CD4-positive, alpha-beta memory T cell (primary cell): ENCODE measurements around the gene SMAD3. TPM values are rescaled to one million over a fixed set of nuclear protein-coding genes. Genes with fewer than 3 reads are reported as not detected.

Experiments
- CTCF ChIA-PET: fragments of 350-600 bp; sonication (Branson Sonifier 250); formaldehyde crosslinking; loops from one replicate; lab custom pipeline; 2021; ENCODE audit warnings: inconsistent platforms; ENCODE audit not compliant: partially characterized antibody; lab: Charles Lee
- POLR2A ChIA-PET: fragments of 350-600 bp; sonication (Branson Sonifier 250); formaldehyde crosslinking; loops from one replicate; lab custom pipeline; 2021; ENCODE audit not compliant: partially characterized antibody; lab: Charles Lee
- DNase-seq, 5 donors: peaks; one replicate each; pipeline versions ENCODE4 v3.0.0 to v3.0.0-alpha.2; 2020 to 2022; ENCODE audit warnings: mixed read lengths in 1 of 5
- H3K27ac ChIP-seq: one replicate; pipeline ENCODE4 v1.7.0; 2013; ENCODE audit warnings: low read depth, low read length
- H3K27me3 ChIP-seq: 2 replicates; pipeline ENCODE4 v1.7.0; 2013; ENCODE audit warnings: mild to moderate bottlenecking, low read length, moderate library complexity; ENCODE audit not compliant: insufficient read depth
- H3K36me3 ChIP-seq: 2 replicates; pipeline ENCODE4 v1.7.0; 2013; ENCODE audit warnings: mild to moderate bottlenecking, low read length, moderate library complexity; ENCODE audit not compliant: insufficient read depth
- H3K4me1 ChIP-seq: 2 replicates; pipeline ENCODE4 v1.7.0; 2013; ENCODE audit warnings: mild to moderate bottlenecking, low read length, moderate library complexity; ENCODE audit not compliant: insufficient read depth
- H3K4me3 ChIP-seq, 2 donors: one replicate each; pipeline ENCODE4 v1.7.0; 2013; ENCODE audit warnings: low read length in 2 of 2, mild to moderate bottlenecking in 1 of 2
- H3K9me3 ChIP-seq, 2 donors: one replicate each; pipeline ENCODE4 v1.7.0; 2013; ENCODE audit warnings: low read length in 2 of 2, control low read depth in 1 of 2; ENCODE audit not compliant: control insufficient read depth in 1 of 2
- H3K27ac Mint-ChIP-seq, 7 donors: one replicate each; pipeline ENCODE4 v1.8.0; 2020 to 2021; ENCODE audit warnings: mixed read lengths in 7 of 7, mild to moderate bottlenecking in 6 of 7, inconsistent platforms in 3 of 7, moderate library complexity in 3 of 7
- H3K27me3 Mint-ChIP-seq, 2 donors: one replicate each; pipeline ENCODE4 v1.8.0; 2020 to 2021; ENCODE audit warnings: mixed read lengths in 2 of 2
- H3K36me3 Mint-ChIP-seq, 2 donors: one replicate each; pipeline ENCODE4 v1.8.0; 2020 to 2021; ENCODE audit warnings: mixed read lengths in 2 of 2, inconsistent platforms in 1 of 2, mild to moderate bottlenecking in 1 of 2
- H3K4me1 Mint-ChIP-seq, 4 donors: one replicate each; pipeline ENCODE4 v1.8.0; 2020 to 2021; ENCODE audit warnings: mixed read lengths in 4 of 4, mild to moderate bottlenecking in 1 of 4
- H3K4me3 Mint-ChIP-seq, 8 donors: one replicate each; pipeline ENCODE4 v1.8.0; 2020 to 2021; ENCODE audit warnings: mixed read lengths in 8 of 8, mild to moderate bottlenecking in 7 of 8, moderate library complexity in 6 of 8, inconsistent platforms in 3 of 8
- H3K9me3 Mint-ChIP-seq, 8 donors: one replicate each; pipeline ENCODE4 v1.8.0; 2020 to 2021; ENCODE audit warnings: mixed read lengths in 8 of 8, mild to moderate bottlenecking in 5 of 8, inconsistent platforms in 3 of 8, moderate library complexity in 1 of 8
- intact Hi-C: fragments of 100-400 bp; cut with micrococcal nuclease; formaldehyde crosslinking; loops from one replicate; pipeline ENCODE4 v1.15.1; 2023
- polyA plus RNA-seq, 2 donors: library from polyadenylated mRNA; unstranded; fragments of 300-500 nt; fragmentation: Illumina TruSeq; gene quantifications; one replicate each; pipeline ENCODE4 v1.2.3, GENCODE V29; 2021
- total RNA-seq, 2 experiments: library from RNA; stranded (reverse); gene quantifications; one replicate each; pipeline ENCODE4 v1.2.3, GENCODE V29; 2021

Gene SMAD3
- total and polyA plus RNA-seq, 4 experiments from 2014 or later = 14.6 to 197 (median 110) TPM

DNA sequence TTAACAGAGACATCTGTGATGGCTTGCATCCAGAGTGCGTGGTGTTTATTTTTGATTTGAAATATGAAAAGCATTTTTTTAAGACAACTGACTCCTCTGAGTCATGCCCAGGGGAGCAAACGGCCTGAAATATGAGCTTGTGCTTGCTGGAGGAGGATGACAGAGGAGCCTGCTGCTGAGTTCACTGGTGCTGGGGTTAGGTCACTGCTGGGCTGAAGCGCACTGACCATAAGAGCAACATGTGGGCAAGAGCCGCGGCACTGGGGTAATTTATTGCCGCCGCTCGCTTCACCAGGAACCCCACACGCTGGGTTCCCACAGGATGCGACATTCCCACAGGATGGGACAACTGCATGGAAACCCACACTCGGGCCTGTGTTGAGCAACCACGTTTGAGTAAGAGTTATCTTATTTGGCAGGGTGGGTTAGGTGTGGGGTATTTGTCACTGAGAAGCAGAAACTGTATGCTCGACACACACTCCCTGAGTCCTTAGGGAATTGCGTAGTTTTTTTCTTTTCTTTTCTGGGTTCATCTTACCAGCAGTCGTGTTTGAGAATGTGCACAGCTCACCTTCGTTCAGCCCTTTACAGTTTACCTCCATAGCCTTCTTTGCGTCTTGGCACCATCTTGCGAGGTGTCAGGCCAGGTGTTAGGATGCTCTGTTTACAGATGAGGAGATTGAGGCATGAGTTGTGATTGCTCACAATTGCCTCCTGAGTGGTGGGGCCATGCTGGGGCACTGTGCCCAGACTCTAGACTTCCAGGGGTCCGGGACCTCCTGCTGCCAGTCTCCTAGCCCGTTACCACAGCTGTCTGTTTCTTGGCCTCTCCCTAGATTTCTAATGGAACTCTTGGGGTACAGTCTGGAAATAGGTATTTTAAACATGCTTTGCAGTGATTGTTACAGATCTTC lies 60.4 kb downstream of the SMAD3 start:
- ChIA-PET CTCF (interaction anchor here (1.0 kb wide), 1 partner anchor 15 kb away, joined by 4 read pairs; no protein-coding TSS in a partner anchor), POLR2A (interaction anchor here (1.4 to 15.7 kb wide), 3 partner anchors 21 to 60 kb away, joined by 3 to 167 read pairs (median 7); partner anchors contain the start of gene SMAD3)
- Mint-ChIP-seq H3K27me3 (no peaks in the 10 kb centered on the region), H3K4me3 (peak overlapping the region in 1 of 8 donors; percentile 47), H3K27ac (peak overlapping the region; percentile 83 to 93 (median 87)), H3K9me3 (no peaks in the 10 kb centered on the region), H3K4me1 (peaks cover 57 to 94% (median 81%) of the 10 kb centered on the region in 4 donors), H3K36me3 (peaks cover 10 to 34% of the 10 kb centered on the region in 2 donors)
- H3K27ac ChIP-seq = peak overlapping the region; percentile 13
- no peaks in the 10 kb centered on the region for H3K9me3 ChIP-seq
- intact Hi-C loops = no loop called here
- peaks cover 96% of the 10 kb centered on the region for H3K4me1 ChIP-seq
- H3K4me3 ChIP-seq = no peak overlapping the region
- no peak for DNase-seq
- no peaks in the 10 kb centered on the region for H3K27me3 ChIP-seq
- no peaks in the 10 kb centered on the region for H3K36me3 ChIP-seq

DNA sequence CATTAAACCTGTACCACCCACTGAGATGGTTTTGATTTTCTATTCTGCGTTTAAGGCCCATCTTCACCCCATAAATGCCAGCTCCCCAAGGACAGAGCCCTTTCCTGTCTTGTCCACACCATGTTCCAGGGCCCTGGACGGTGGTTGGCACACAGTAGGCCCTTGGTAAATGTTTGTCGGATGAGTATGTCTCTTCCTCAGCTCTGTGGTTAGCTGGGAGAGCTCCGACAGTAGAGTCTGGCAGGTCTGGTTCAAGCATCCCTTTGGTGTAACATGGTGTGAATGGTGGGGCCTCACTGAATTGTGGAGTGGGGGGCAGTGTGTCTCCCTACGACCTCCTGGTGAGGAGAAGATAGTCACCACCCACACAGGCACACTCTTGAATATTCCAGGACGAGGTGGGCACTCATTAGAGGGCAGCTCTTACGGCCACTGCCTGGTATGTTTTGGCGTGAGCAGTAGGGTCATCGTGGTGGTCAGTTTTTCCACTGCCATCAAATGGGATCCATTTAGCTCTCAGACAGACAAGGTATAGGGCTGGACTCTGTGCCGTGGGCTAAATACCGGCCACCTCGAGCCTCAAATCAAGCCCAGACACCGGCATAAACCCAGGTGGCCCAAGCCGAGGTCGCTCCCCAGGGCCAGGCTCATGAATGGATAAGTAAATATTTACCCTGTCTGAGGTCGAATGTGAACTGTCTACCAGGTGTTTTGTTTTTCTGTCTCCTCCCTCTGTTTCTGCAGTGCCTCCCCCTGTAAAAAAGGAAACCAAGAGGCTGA lies 61.3 kb downstream of the SMAD3 start:
- ChIA-PET CTCF (no interaction called here), POLR2A (interaction anchor here (0.6 to 1.5 kb wide), 3 partner anchors 10 to 61 kb away, joined by 3 to 7 read pairs (median 3); partner anchors contain the start of gene SMAD3)
- H3K27ac Mint-ChIP-seq = peak overlapping the region; percentile 80 to 92 (median 87)
- no peak for DNase-seq
- H3K27ac ChIP-seq = peak overlapping the region; percentile 13
- no peaks in the 10 kb centered on the region for H3K9me3 Mint-ChIP-seq
- no peak overlapping the region for H3K4me3 ChIP-seq
- intact Hi-C loops = no loop called here
- no peaks in the 10 kb centered on the region for H3K9me3 ChIP-seq
- H3K36me3 ChIP-seq = no peaks in the 10 kb centered on the region
- H3K4me3 Mint-ChIP-seq = peak overlapping the region in 2 of 8 donors; percentile 19 to 70
- no peaks in the 10 kb centered on the region for H3K27me3 Mint-ChIP-seq
- peaks cover 60 to 94% (median 81%) of the 10 kb centered on the region in 4 donors for H3K4me1 Mint-ChIP-seq
- peaks cover 10 to 34% of the 10 kb centered on the region in 2 donors for H3K36me3 Mint-ChIP-seq
- peaks cover 96% of the 10 kb centered on the region for H3K4me1 ChIP-seq
- H3K27me3 ChIP-seq = no peaks in the 10 kb centered on the region

DNA sequence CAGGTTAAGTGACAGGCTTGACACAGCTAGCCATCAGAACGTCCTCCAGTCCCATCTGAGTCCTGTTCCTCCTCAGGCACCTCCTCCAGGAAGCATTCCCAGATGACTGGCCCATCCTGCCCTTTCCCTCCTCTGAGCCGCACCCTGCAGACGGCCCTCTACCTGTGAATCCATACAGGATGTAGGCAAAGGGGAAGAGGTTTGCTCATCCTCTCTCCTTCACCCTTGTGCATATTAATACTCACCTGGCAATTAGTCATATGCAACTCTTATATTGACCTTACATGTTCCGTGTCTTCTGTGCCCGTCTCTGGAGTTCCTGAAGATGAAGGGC lies 61.9 kb downstream of the SMAD3 start:
- ChIA-PET CTCF (no interaction called here), POLR2A (interaction anchor here (0.6 to 1.4 kb wide), 2 partner anchors 11 to 25 kb away, joined by 3 to 5 read pairs; no protein-coding TSS in a partner anchor)
- Histone ChIP-seq H3K4me3 (no peak overlapping the region), H3K27ac (no peak overlapping the region), H3K4me1 (peaks cover 96% of the 10 kb centered on the region), H3K27me3 (no peaks in the 10 kb centered on the region), H3K9me3 (no peaks in the 10 kb centered on the region), H3K36me3 (no peaks in the 10 kb centered on the region)
- no peaks in the 10 kb centered on the region for H3K9me3 Mint-ChIP-seq
- H3K36me3 Mint-ChIP-seq = peaks cover 10 to 35% of the 10 kb centered on the region in 2 donors
- H3K4me1 Mint-ChIP-seq = peaks cover 64 to 94% (median 82%) of the 10 kb centered on the region in 4 donors
- no peak for DNase-seq
- H3K27ac Mint-ChIP-seq = peak overlapping the region; percentile 74 to 92 (median 84)
- H3K4me3 Mint-ChIP-seq = peak overlapping the region in 2 of 8 donors; percentile 19 to 70
- H3K27me3 Mint-ChIP-seq = no peaks in the 10 kb centered on the region
- intact Hi-C loops = no loop called here

DNA sequence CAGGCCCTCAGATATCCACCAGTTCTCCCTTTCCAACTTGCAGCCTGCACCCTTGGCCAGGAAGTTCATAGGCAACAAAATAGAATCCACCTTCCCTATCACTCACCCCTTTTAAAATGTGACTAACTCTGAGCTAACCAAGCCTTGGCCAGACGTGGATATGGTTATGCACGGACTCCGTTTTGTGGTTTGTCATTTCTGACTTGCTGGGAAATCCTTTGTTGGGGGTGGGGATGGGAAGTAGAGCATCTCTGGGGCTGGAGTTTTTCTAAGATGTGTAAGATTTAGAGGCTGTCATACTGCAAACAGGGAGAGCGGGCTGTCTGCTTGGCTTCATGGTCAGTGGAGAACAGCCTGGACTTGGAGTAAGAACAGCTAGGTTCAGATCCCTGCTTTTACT lies 62.6 kb downstream of the SMAD3 start:
- no peaks in the 10 kb centered on the region for H3K27me3 Mint-ChIP-seq
- peaks cover 70 to 94% (median 83%) of the 10 kb centered on the region in 4 donors for H3K4me1 Mint-ChIP-seq
- H3K9me3 Mint-ChIP-seq = no peaks in the 10 kb centered on the region
- Histone ChIP-seq H3K27ac (no peak overlapping the region), H3K4me1 (peaks cover 96% of the 10 kb centered on the region), H3K36me3 (no peaks in the 10 kb centered on the region), H3K4me3 (no peak overlapping the region), H3K27me3 (no peaks in the 10 kb centered on the region), H3K9me3 (no peaks in the 10 kb centered on the region)
- peaks cover 10 to 37% of the 10 kb centered on the region in 2 donors for H3K36me3 Mint-ChIP-seq
- peak overlapping the region; percentile 67 to 93 (median 87) for H3K27ac Mint-ChIP-seq
- POLR2A ChIA-PET = interaction anchor here (0.7 to 1.4 kb wide), 4 partner anchors 8 to 52 kb away, joined by 3 to 5 read pairs (median 3); no protein-coding TSS in a partner anchor
- no peak for DNase-seq
- CTCF ChIA-PET = interaction anchor here (1.3 kb wide), 1 partner anchor 12 kb away, joined by 3 read pairs; no protein-coding TSS in a partner anchor
- H3K4me3 Mint-ChIP-seq = peak overlapping the region in 3 of 8 donors; percentile 10 to 22 (median 17)
- intact Hi-C loops = no loop called here

DNA sequence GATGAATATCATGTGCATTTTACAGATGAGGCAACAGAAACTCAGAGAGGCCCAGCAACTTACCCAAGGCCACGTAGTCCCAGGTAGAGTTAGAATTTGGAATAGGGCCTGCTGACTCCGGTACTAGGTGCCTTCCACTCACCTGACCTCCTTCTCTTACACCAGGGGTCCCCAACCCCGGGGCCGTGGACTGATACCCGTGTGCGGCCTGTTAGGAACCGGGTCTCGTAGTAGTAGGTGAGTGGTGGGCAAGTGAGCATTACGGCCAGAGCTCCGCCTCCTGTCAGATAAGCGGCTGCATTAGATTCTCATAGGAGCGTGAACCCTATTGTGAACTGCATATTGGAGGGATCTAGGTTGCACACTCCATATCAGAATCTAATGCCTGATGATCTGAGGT lies 64.8 kb downstream of the SMAD3 start:
- CTCF ChIA-PET = interaction anchor here (1.9 kb wide), 1 partner anchor 10 kb away, joined by 6 read pairs; no protein-coding TSS in a partner anchor

DNA sequence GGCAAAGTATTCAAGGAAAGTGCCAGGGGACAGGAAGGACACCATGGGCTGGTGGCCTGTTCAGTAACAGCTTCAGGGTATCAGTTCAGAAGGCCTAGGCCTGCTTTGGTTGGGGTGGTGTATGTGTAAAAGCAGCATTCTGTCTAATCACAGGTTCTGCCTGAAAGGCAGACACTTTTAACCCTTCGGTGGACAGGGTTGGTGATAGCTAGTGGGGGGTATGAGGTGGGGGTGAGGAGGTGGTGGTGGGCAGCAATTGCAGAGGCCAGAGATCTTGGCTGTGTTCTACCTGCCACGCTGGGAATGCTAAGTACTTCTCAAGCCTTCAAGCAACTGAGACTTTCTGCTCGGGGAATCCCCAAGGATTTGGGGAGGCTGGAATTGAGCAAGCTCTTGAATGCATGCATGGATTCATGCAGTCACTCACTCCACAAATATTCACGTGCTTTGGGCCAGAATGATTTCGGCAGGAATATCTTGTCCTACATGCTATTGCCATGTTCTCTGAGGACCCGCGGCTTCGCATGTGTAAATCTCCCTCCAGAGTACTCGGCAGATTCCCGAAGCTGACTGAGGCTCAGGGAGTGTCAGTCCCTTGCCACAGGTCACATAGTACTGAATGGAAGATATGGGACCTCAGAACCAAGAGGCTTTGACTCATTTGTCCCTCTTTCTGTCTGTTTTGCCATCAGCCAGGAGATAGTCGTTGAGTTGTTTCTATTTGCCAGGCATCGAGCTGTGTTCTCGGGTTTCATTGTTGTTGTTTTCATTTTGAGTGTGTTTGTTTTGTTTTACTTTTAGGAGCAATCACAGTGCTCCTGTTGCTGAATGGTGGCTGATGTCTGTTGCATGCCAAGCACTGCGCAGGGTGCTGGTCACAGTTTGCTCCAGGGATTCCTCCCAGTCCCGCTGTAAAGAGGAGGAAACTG lies 65.5 kb downstream of the SMAD3 start:
- Histone ChIP-seq H3K9me3 (no peaks in the 10 kb centered on the region), H3K4me3 (peak overlapping the region in 1 of 2 donors; percentile 4), H3K36me3 (no peaks in the 10 kb centered on the region), H3K27me3 (no peaks in the 10 kb centered on the region), H3K4me1 (peaks cover 96% of the 10 kb centered on the region), H3K27ac (peak overlapping the region; percentile 85)
- Mint-ChIP-seq H3K27me3 (no peaks in the 10 kb centered on the region), H3K27ac (peak overlapping the region; percentile 97 to 100 (median 99)), H3K36me3 (peaks cover 10 to 30% of the 10 kb centered on the region in 2 donors), H3K4me1 (peaks cover 77 to 96% (median 87%) of the 10 kb centered on the region in 4 donors), H3K9me3 (no peaks in the 10 kb centered on the region), H3K4me3 (peak overlapping the region in 6 of 8 donors; percentile 34 to 71 (median 60))
- no peak for DNase-seq
- intact Hi-C loops = loop anchor here (5.0 kb wide), 1 partner anchor 49 kb away; no protein-coding TSS in a partner anchor
- POLR2A ChIA-PET = interaction anchor here (0.7 to 2.1 kb wide), 12 partner anchors 8 to 66 kb away, joined by 3 to 8 read pairs (median 4); partner anchors contain the start of gene SMAD3
- CTCF ChIA-PET = interaction anchor here (1.9 to 2.5 kb wide), 2 partner anchors 10 to 13 kb away, joined by 6 to 8 read pairs; no protein-coding TSS in a partner anchor

More for the DNA sequence above, 64.8 kb downstream of the SMAD3 start:
- Histone ChIP-seq H3K4me3 (no peak overlapping the region), H3K27ac (no peak overlapping the region), H3K4me1 (peaks cover 96% of the 10 kb centered on the region), H3K36me3 (no peaks in the 10 kb centered on the region), H3K9me3 (no peaks in the 10 kb centered on the region), H3K27me3 (no peaks in the 10 kb centered on the region)
- Mint-ChIP-seq H3K27me3 (no peaks in the 10 kb centered on the region), H3K4me3 (peak overlapping the region in 4 of 8 donors; percentile 26 to 71 (median 44)), H3K4me1 (peaks cover 76 to 95% (median 86%) of the 10 kb centered on the region in 4 donors), H3K36me3 (peaks cover 10 to 35% of the 10 kb centered on the region in 2 donors), H3K27ac (peak overlapping the region; percentile 97 to 100 (median 99)), H3K9me3 (no peaks in the 10 kb centered on the region)
- DNase-seq = no peak
- intact Hi-C loops = loop anchor here (5.0 kb wide), 1 partner anchor 48 kb away; no protein-coding TSS in a partner anchor
- POLR2A ChIA-PET = interaction anchor here (0.7 to 2.1 kb wide), 10 partner anchors 9 to 65 kb away, joined by 3 to 8 read pairs (median 4); partner anchors contain the start of gene SMAD3
